Immature natural killer cell (primary cell): ENCODE results near the gene DOCK2. TPM values are rescaled to one million over a fixed set of nuclear protein-coding genes. Genes with fewer than 3 reads are reported as not detected.
"Not testable (repeated sequence)": the region's sequence is repeated elsewhere in the genome, so short reads cannot be mapped to it uniquely, and the experiment has no call there.

Experiments used
- DNase-seq, 3 donors: peaks; one replicate each; pipeline ENCODE4 v3.0.0; 2022; ENCODE audit warnings: mixed read lengths in 1 of 3
- H3K27ac Mint-ChIP-seq, 6 donors: one replicate each; pipeline ENCODE4 v1.8.0; 2020; ENCODE audit warnings: mixed read lengths in 6 of 6, mild to moderate bottlenecking in 5 of 6, inconsistent platforms in 4 of 6, moderate library complexity in 3 of 6
- H3K27me3 Mint-ChIP-seq, 3 donors: one replicate each; pipeline ENCODE4 v1.8.0; 2020 to 2021; ENCODE audit warnings: low read depth in 3 of 3, mild to moderate bottlenecking in 3 of 3, mixed read lengths in 3 of 3, moderate library complexity in 3 of 3, inconsistent platforms in 1 of 3
- H3K36me3 Mint-ChIP-seq, 3 donors: one replicate each; pipeline ENCODE4 v1.8.0; 2020; ENCODE audit warnings: mixed read lengths in 3 of 3, inconsistent platforms in 2 of 3, mild to moderate bottlenecking in 2 of 3
- H3K4me1 Mint-ChIP-seq, 2 donors: one replicate each; pipeline ENCODE4 v1.8.0; 2020; ENCODE audit warnings: inconsistent platforms in 2 of 2, mild to moderate bottlenecking in 2 of 2, mixed read lengths in 2 of 2, moderate library complexity in 1 of 2
- H3K4me3 Mint-ChIP-seq, 5 donors: one replicate each; pipeline ENCODE4 v1.8.0; 2020; ENCODE audit warnings: mild to moderate bottlenecking in 5 of 5, mixed read lengths in 5 of 5, inconsistent platforms in 3 of 5, moderate library complexity in 3 of 5
- H3K9me3 Mint-ChIP-seq, 6 donors: one replicate each; pipeline ENCODE4 v1.8.0; 2020; ENCODE audit warnings: mild to moderate bottlenecking in 6 of 6, mixed read lengths in 6 of 6, inconsistent platforms in 4 of 6, moderate library complexity in 3 of 6
- polyA plus RNA-seq, 3 donors: library from polyadenylated mRNA; unstranded; fragments of 300-500 nt; fragmentation: Illumina TruSeq; gene quantifications; one replicate each; pipeline ENCODE4 v1.2.3, GENCODE V29; 2021

Gene DOCK2
- polyA plus RNA-seq, 3 donors from 2014 or later: 42.4 to 121 (median 48.9) TPM

- H3K36me3 Mint-ChIP-seq: peaks cover 27 to 56% (median 37%) of the 10 kb centered on the region in 3 donors
- no peak overlapping the region for H3K4me3 Mint-ChIP-seq
These were observed 125.4 kb downstream of the DOCK2 start for GRCh38 chr5:169762338-169763095.

DNA sequence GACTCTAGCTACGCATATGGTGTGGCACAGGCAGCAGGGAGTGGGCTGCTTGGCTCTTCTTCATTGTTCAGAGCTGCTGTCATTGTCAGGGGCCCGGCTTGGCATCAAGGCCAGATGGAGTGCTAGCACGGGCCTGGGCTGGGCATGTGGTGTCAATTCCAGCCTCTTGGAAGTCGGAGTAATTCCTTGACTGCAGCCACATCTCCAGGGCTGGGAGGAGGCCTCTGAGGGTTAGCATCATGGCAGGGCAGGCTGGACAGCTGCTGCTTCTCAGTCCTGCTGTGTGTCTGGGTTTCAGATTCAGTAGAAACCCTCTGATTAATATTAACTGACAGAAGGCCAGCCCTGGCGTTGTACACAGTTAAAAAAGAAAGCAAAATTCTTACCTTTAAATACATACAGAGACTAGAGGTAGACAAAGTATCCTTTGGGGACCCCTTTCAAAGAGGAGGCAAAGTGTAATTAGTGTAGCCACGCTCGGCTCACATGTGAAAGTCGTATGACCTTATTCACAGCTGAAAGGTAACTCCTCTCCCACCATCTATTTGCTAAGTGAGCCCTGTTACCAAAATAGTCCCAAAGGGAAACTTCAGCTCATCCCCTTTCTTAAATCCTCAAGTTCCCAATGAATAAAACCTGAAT lies 126.4 kb downstream of the DOCK2 start:
- H3K4me1 Mint-ChIP-seq: peaks cover 0 to 21% of the 10 kb centered on the region in 2 donors
- DNase-seq: no peak
- H3K27ac Mint-ChIP-seq: peak overlapping the region in 2 of 6 donors; percentile 52 to 61
- peaks cover 21 to 60% (median 37%) of the 10 kb centered on the region in 3 donors for H3K36me3 Mint-ChIP-seq
- H3K27me3 Mint-ChIP-seq: no peaks in the 10 kb centered on the region
- H3K4me3 Mint-ChIP-seq: no peak overlapping the region
- H3K9me3 Mint-ChIP-seq: no peaks in the 10 kb centered on the region

More at GRCh38 chr5:169762338-169763095, 125.4 kb downstream of the DOCK2 start:
- Mint-ChIP-seq H3K9me3 (no peaks in the 10 kb centered on the region), H3K27ac (peak overlapping the region in 2 of 6 donors; percentile 23 to 61), H3K4me1 (peaks cover 0 to 13% of the 10 kb centered on the region in 2 donors), H3K27me3 (no peaks in the 10 kb centered on the region)
- no peak for DNase-seq

- H3K4me1 Mint-ChIP-seq: peaks cover 0 to 21% of the 10 kb centered on the region in 2 donors
- H3K27me3 Mint-ChIP-seq: no peaks in the 10 kb centered on the region
- H3K9me3 Mint-ChIP-seq: no peaks in the 10 kb centered on the region
- no peak overlapping the region for H3K4me3 Mint-ChIP-seq
- no peak overlapping the region for H3K27ac Mint-ChIP-seq
- peaks cover 21 to 60% (median 37%) of the 10 kb centered on the region in 3 donors for H3K36me3 Mint-ChIP-seq
- no peak for DNase-seq
These were observed 126.9 kb downstream of the DOCK2 start for GRCh38 chr5:169764018-169764378.

DNA sequence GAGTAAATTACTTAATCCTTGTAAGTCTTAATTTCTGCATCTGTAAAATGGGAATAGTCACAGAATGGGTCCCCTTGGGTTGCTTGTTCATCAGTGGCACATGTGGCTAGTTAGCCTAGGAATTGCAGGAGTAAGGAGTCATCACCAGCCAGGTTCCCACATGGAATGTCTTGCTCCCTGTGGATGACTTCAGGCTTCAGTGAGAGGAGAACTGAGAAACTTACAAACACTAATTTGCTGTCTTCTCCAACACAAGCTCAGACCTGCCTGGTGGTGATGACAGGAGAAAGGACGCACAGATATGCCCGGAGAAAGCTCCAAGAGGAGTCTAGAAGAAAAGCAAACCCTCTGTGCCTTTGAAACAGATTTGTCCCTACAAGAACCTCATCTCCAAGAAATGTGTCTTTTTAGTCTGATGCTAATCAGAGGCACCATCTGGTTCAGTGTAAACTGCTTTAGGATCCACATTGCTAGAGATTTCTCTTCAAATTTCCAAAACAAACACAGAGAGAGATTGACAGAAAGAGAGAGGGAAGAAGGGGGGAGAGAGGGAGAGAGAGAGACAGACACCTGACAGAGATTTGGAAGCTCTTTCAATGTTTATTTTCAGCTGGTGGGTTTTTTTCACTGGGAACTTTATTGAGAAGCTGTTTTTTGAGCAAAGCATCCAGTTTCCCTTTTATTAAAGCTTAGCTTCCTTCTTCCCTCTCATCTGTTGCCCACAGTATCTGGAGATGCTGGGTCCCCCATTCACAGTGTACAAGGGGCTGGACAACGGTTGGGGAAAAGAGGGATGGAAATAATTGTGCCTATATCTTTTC lies 128.3 kb downstream of the DOCK2 start:
- Mint-ChIP-seq H3K36me3 (peaks cover 21 to 54% (median 34%) of the 10 kb centered on the region in 3 donors), H3K4me1 (peaks cover 4 to 34% of the 10 kb centered on the region in 2 donors), H3K27ac (peak overlapping the region in 3 of 6 donors; percentile 28 to 55 (median 42)), H3K9me3 (no peaks in the 10 kb centered on the region), H3K27me3 (no peaks in the 10 kb centered on the region), H3K4me3 (no peak overlapping the region)
- no peak for DNase-seq

- H3K4me3 Mint-ChIP-seq, H3K9me3 Mint-ChIP-seq, DNase-seq, H3K27me3 Mint-ChIP-seq: not testable (repeated sequence)
- H3K36me3 Mint-ChIP-seq: peaks cover 21 to 43% (median 24%) of the 10 kb centered on the region in 3 donors
- H3K27ac Mint-ChIP-seq: peak overlapping the region in 1 of 6 donors; percentile 10
- H3K4me1 Mint-ChIP-seq: peaks cover 4 to 37% of the 10 kb centered on the region in 2 donors
These were observed 129.9 kb downstream of the DOCK2 start for GRCh38 chr5:169766943-169767342.

- Mint-ChIP-seq H3K27me3 (no peaks in the 10 kb centered on the region), H3K9me3 (no peaks in the 10 kb centered on the region), H3K4me1 (peaks cover 4 to 37% of the 10 kb centered on the region in 2 donors), H3K27ac (peak overlapping the region in 2 of 6 donors; percentile 28 to 29), H3K4me3 (no peak overlapping the region), H3K36me3 (peaks cover 21 to 46% (median 24%) of the 10 kb centered on the region in 3 donors)
- no peak for DNase-seq
These were observed 130.9 kb downstream of the DOCK2 start for GRCh38 chr5:169767938-169768337.

GRCh38 chr5:169768416-169768815 lies 131.3 kb downstream of the DOCK2 start:
- H3K36me3 Mint-ChIP-seq: peaks cover 21 to 48% (median 24%) of the 10 kb centered on the region in 3 donors
- no peak overlapping the region for H3K4me3 Mint-ChIP-seq
- no peak overlapping the region for H3K27ac Mint-ChIP-seq
- H3K4me1 Mint-ChIP-seq: peaks cover 4 to 37% of the 10 kb centered on the region in 2 donors
- no peak for DNase-seq
- H3K9me3 Mint-ChIP-seq: no peaks in the 10 kb centered on the region
- H3K27me3 Mint-ChIP-seq: no peaks in the 10 kb centered on the region

- Mint-ChIP-seq H3K36me3 (peaks cover 14 to 44% (median 22%) of the 10 kb centered on the region in 3 donors), H3K4me3 (no peak overlapping the region), H3K27me3 (no peaks in the 10 kb centered on the region), H3K9me3 (no peaks in the 10 kb centered on the region), H3K27ac (no peak overlapping the region), H3K4me1 (peaks cover 4 to 37% of the 10 kb centered on the region in 2 donors)
- no peak for DNase-seq
These were observed 133.0 kb downstream of the DOCK2 start for GRCh38 chr5:169770109-169770508.

DNA sequence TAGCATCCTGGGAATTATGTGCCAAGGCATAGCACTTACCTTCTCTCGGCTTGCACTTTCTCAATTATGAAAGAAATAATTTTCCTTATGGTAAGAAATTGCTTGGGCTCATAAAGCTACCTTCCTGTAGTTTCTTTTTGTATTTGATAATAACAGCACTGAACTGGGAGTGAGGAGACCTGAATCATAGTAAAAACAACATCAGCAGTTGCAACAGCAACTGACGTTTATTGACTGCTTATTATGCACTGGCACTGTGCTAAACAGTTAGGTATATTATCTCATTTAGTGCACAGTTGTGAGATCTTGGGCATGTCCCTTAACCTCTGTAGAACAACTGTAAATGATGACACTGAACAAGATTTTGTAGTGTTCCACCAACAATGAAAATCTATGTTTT lies 135.2 kb downstream of the DOCK2 start:
- Mint-ChIP-seq H3K9me3 (no peaks in the 10 kb centered on the region), H3K4me1 (peaks cover 4 to 27% of the 10 kb centered on the region in 2 donors), H3K27ac (peak overlapping the region in 1 of 6 donors; percentile 1), H3K27me3 (no peaks in the 10 kb centered on the region), H3K4me3 (no peak overlapping the region), H3K36me3 (peaks cover 3 to 38% (median 10%) of the 10 kb centered on the region in 3 donors)
- no peak for DNase-seq

- DNase-seq: no peak
- Mint-ChIP-seq H3K27me3 (no peaks in the 10 kb centered on the region), H3K4me3 (no peak overlapping the region), H3K9me3 (no peaks in the 10 kb centered on the region), H3K4me1 (peaks cover 4 to 23% of the 10 kb centered on the region in 2 donors), H3K27ac (peak overlapping the region in 1 of 6 donors; percentile 30), H3K36me3 (peaks cover 3 to 36% (median 10%) of the 10 kb centered on the region in 3 donors)
These were observed 135.6 kb downstream of the DOCK2 start for GRCh38 chr5:169772688-169773087.

GRCh38 chr5:169777159-169777558 lies 140.1 kb downstream of the DOCK2 start:
- peaks cover 3 to 31% (median 14%) of the 10 kb centered on the region in 3 donors for H3K36me3 Mint-ChIP-seq
- no peak overlapping the region for H3K27ac Mint-ChIP-seq
- H3K9me3 Mint-ChIP-seq: no peaks in the 10 kb centered on the region
- no peak overlapping the region for H3K4me3 Mint-ChIP-seq
- peaks cover 0 to 3% (median 0%) of the 10 kb centered on the region in 3 donors for H3K27me3 Mint-ChIP-seq
- H3K4me1 Mint-ChIP-seq: peaks cover 2 to 18% of the 10 kb centered on the region in 2 donors
- DNase-seq: no peak

- H3K27me3 Mint-ChIP-seq: peaks cover 0 to 3% (median 0%) of the 10 kb centered on the region in 3 donors
- no peaks in the 10 kb centered on the region for H3K9me3 Mint-ChIP-seq
- H3K4me1 Mint-ChIP-seq: peaks cover 2 to 18% of the 10 kb centered on the region in 2 donors
- peaks cover 3 to 22% (median 15%) of the 10 kb centered on the region in 3 donors for H3K36me3 Mint-ChIP-seq
- no peak for DNase-seq
- H3K27ac Mint-ChIP-seq: no peak overlapping the region
- no peak overlapping the region for H3K4me3 Mint-ChIP-seq
These were observed 141.8 kb downstream of the DOCK2 start for GRCh38 chr5:169778622-169779596.
